GM18511 (cell line): ENCODE measurements around the gene C1QTNF9.
"Not testable (repeated sequence)": the region's sequence is repeated elsewhere in the genome, so short reads cannot be mapped to it uniquely, and the experiment has no call there.

Experiments
- ATAC-seq: cut with Tn5 transposase; IDR thresholded peaks from one replicate; pipeline ENCODE4 v1.9.1; 2021; ENCODE audit warnings: mild to moderate bottlenecking, moderate library complexity; ENCODE audit not compliant: unreplicated experiment

C1QTNF9 gene

DNA sequence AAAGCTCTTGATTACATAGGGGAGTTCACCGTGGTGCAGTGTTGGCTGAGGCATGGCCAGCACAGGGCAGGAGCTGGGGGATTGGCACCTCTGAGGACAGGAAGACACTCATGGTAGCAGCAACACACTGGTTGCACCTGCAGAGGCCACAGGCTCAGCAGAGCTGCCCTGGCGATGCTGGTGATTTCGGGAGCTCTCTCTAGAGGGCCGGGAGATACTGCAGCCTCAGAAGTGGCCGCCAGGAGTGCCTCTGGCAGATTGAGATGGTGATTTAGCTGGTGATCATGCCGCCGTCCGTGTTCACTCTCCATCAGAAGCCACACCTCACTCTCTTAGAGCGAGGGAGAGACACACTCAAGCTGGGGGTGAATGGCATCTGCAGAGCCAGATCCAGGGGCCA lies 49.9 kb downstream of the C1QTNF9 start:
- ATAC-seq = not testable (repeated sequence)

DNA sequence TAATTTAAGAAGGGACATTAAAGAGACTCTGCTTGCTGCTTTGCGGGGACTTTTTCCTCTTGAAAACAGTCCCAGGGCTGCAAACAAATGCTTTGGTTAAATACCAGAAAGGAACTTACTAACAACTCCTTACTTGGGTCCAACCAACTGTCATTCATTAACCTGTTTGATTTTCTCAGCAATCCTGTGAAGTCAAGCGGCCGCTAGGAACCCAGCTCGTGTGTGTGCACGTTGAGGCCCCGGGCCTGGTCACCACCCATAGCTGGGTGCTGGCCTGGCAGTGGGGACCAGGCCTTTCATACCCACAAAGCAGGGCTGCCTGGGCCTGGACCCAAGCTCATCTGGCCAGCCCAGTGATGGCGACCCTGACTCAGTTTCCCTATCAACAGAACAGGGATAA lies 50.7 kb downstream of the C1QTNF9 start:
- no peak for ATAC-seq

GRCh38 chr13:24361113-24361512 lies 51.7 kb downstream of the C1QTNF9 start:
- no peak for ATAC-seq

DNA sequence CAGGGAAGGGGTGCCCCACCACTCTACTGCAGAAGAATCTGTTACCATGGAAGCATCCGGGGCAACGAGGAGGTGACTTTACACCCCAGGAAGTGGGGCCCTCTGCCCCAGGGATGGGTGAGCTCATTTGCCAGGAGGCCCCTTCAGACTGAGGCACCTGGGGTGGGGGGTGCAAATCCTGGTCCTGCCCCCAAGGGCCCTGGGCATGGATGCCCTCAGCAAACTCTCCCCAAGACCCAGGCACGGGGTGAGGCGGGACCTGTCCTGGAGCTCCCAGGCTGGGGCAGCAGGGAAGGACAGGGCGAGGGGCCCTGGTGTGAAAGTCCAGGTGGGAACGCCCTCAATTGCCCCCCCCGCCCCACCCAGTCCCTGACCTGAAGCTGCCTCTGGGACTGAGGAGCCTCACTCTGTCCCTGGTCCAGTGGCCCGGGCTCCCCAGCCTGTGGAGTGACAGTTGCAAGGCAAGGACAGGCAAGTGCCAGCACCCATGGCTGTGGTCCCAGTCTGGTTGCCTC lies 52.5 kb downstream of the C1QTNF9 start:
- no peak for ATAC-seq

GRCh38 chr13:24362435-24362952 lies 53.1 kb downstream of the C1QTNF9 start:
- no peak for ATAC-seq

DNA sequence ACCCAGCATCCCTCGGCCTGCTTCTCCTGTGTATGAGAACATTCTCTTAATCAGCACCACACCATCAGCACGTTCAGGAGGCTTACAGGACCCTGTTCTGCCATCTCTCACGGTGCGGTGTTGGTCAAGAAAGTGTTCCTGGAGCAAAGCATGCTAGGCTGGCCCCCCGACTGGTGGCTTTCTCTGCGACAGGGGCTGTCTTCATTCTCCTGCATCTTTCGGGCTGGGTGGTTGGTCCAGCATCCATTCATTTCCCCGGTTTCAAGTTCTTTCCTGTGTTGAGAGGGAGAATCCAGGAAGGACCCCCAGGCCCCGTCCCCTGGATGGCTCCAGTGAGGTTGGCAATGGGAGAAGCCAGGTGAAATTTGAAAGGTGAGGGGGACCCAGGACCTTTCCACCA lies 55.8 kb downstream of the C1QTNF9 start:
- ATAC-seq = no peak

GRCh38 chr13:24366315-24366714 lies 56.9 kb downstream of the C1QTNF9 start:
- not testable (repeated sequence) for ATAC-seq

DNA sequence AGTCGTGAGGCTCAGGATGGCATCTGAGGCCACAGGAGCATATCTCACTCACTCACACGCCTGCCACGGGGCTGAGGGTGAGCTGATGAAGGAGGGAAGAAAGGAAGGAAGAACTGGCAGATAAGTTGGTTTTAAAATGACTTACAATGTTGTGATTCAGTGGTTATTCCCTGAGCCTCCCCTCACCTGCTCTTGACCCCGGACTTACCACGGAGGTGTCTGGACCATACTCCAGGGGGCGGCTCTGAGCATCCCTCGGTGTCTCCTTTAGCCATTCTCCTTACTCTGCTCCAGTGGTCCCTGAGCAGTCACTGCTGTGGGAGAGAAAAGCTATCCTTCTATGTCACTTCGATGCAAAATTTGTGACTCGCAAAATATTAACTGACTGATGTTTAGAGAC lies 61.9 kb downstream of the C1QTNF9 start:
- ATAC-seq = not testable (repeated sequence)
